Measurements from ENCODE around the gene RCSD1.

RCSD1 gene

GRCh38 chr1:167734227-167734626, 104.2 kb downstream of the RCSD1 start:
- TF ChIP-seq ZC3H10 (CRISPR knock-in tag; IDR thresholded peaks at IDR 0.05) (no peak), CSRNP3 (CRISPR knock-in tag; IDR thresholded peaks at IDR 0.05) (no peak), CSDC2 (CRISPR knock-in tag; IDR thresholded peaks at IDR 0.05) (no peak), ZFP30 (CRISPR knock-in tag; IDR thresholded peaks at IDR 0.05) (no peak), CREB5 (CRISPR knock-in tag; IDR thresholded peaks at IDR 0.05; ENCODE audit: low read depth) (no peak), SNAI2 (CRISPR knock-in tag; IDR thresholded peaks at IDR 0.05) (no peak), ESRRG (CRISPR knock-in tag; IDR thresholded peaks at IDR 0.05) (no peak)
- no peak for ATAC-seq

GRCh38 chr1:167734841-167735240, 104.8 kb downstream of the RCSD1 start:
- ATAC-seq = no peak
- TF ChIP-seq ZNF8 (CRISPR knock-in tag; IDR thresholded peaks at IDR 0.05) (no peak), ZFP30 (CRISPR knock-in tag; IDR thresholded peaks at IDR 0.05) (no peak), PATZ1 (CRISPR knock-in tag; IDR thresholded peaks at IDR 0.05; ENCODE audit: borderline replicate concordance) (no peak), ESRRG (CRISPR knock-in tag; IDR thresholded peaks at IDR 0.05) (no peak), BACH2 (CRISPR knock-in tag; IDR thresholded peaks at IDR 0.05; ENCODE audit: borderline replicate concordance) (no peak), CREB5 (CRISPR knock-in tag; IDR thresholded peaks at IDR 0.05; ENCODE audit: low read depth) (no peak), ARNTL (CRISPR knock-in tag; IDR thresholded peaks at IDR 0.05; ENCODE audit: borderline replicate concordance, low read depth) (no peak), ZNF565 (CRISPR knock-in tag; conservative IDR thresholded peaks at IDR 0.05; ENCODE audit: low read depth) (no peak), TOX (CRISPR knock-in tag; IDR thresholded peaks at IDR 0.05; ENCODE audit: borderline replicate concordance) (no peak)

- no peak for ATAC-seq
- TF ChIP-seq RARB (CRISPR knock-in tag; IDR thresholded peaks at IDR 0.05) (no peak), TOX (CRISPR knock-in tag; IDR thresholded peaks at IDR 0.05; ENCODE audit: borderline replicate concordance) (no peak), PPARA (CRISPR knock-in tag; IDR thresholded peaks at IDR 0.05; ENCODE audit: borderline replicate concordance) (no peak), ARNTL (CRISPR knock-in tag; IDR thresholded peaks at IDR 0.05; ENCODE audit: borderline replicate concordance, low read depth) (no peak), ZNF8 (CRISPR knock-in tag; IDR thresholded peaks at IDR 0.05) (no peak), ISL1 (CRISPR knock-in tag; IDR thresholded peaks at IDR 0.05) (no peak), ZFP3 (CRISPR knock-in tag; IDR thresholded peaks at IDR 0.05) (no peak), SNAI2 (CRISPR knock-in tag; IDR thresholded peaks at IDR 0.05) (no peak), TSHZ2 (CRISPR knock-in tag; IDR thresholded peaks at IDR 0.05) (no peak), PATZ1 (CRISPR knock-in tag; IDR thresholded peaks at IDR 0.05; ENCODE audit: borderline replicate concordance) (no peak), ZC3H10 (CRISPR knock-in tag; IDR thresholded peaks at IDR 0.05) (no peak)
These were observed 107.1 kb downstream of the RCSD1 start for GRCh38 chr1:167737169-167737568.

Measured in SK-N-SH treated with all-trans-retinoic acid at 6 μM for 48 hours (cell line).